Measurements from ENCODE around the gene CNPY4. TPM values are rescaled to one million over a fixed set of nuclear protein-coding genes. Genes with fewer than 3 reads are reported as not detected.
"Not testable (repeated sequence)": the region's sequence is repeated elsewhere in the genome, so short reads cannot be mapped to it uniquely, and the experiment has no call there.

Gene CNPY4
- total RNA-seq, 2 experiments from 2014 or later: 22.5 to 25.6 TPM

DNA sequence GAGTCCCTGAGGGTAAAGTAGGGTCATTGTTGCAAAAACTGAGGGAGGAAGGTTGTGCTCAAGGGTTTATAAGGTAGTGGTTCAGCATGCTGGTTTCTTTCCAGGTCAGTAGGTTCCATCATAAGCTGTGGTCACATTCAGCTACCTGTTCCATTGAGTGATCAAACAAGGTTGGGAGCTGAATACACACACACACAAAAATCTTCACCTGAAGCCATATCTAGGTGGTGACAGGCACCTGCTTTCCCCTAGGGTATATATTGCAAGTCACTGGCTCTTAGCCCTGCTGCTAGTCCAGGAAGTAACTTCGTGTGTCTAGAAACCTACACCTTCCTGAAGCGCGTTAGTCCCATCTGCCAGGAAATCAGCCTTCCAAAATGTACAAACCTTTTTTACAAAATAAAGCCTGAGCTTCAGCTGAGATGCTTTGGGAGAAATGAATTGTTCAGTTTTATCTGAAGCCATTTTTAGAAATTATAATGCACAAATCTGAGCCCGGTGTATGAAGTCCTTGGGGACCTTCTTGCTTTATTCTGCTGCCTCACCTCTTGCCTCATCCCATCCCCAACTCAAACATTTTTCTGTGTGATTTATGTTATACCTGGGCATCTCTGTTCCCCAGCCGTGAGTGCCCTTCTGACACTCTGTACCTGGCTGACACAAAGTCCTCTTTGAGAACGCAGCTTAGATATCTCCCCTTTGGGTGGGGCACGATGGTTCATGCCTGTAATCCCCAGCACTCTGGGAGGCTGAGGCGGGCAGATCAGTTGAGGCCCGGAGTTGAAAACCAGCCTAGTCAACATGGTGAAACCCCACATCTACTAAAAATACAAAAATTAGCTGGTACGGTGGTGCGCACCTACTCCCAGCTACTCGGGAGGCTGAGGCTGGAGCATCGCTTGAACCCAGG is 18.7 kb downstream of the CNPY4 start:
- Mint-ChIP-seq H3K27me3 (no peaks in the 10 kb centered on the region), H3K36me3 (ENCODE audit: low read depth) (no peaks in the 10 kb centered on the region), H3K9me3 (no peaks in the 10 kb centered on the region), H3K27ac (peak overlapping the region; percentile 26), H3K4me1 (ENCODE audit: low read depth) (peaks cover 13% of the 10 kb centered on the region), H3K4me3 (no peak overlapping the region)
- no peaks in the 10 kb centered on the region for H3K9me3 ChIP-seq (ENCODE audit: control insufficient read depth in 1 of 2, insufficient read depth in 1 of 2, low read length in 2 of 2)
- H3K4me1 ChIP-seq (ENCODE audit: insufficient read depth, low read length): peaks cover 8% of the 10 kb centered on the region
- ChIA-PET CTCF (interaction anchor here (0.7 to 1.2 kb wide), 2 partner anchors 8 to 23 kb away, joined by 3 read pairs; no protein-coding TSS in a partner anchor), POLR2A (interaction anchor here (0.9 to 2.0 kb wide), 4 partner anchors 10 to 34 kb away, joined by 3 to 12 read pairs (median 4); partner anchors contain the start of genes LAMTOR4 and MBLAC1)
- no peak overlapping the region for H3K27ac ChIP-seq (ENCODE audit: low read depth in 1 of 2, low read length in 2 of 2)
- no peaks in the 10 kb centered on the region for H3K36me3 ChIP-seq (ENCODE audit: insufficient read depth, low read length)
- TF ChIP-seq, protein P1, sequence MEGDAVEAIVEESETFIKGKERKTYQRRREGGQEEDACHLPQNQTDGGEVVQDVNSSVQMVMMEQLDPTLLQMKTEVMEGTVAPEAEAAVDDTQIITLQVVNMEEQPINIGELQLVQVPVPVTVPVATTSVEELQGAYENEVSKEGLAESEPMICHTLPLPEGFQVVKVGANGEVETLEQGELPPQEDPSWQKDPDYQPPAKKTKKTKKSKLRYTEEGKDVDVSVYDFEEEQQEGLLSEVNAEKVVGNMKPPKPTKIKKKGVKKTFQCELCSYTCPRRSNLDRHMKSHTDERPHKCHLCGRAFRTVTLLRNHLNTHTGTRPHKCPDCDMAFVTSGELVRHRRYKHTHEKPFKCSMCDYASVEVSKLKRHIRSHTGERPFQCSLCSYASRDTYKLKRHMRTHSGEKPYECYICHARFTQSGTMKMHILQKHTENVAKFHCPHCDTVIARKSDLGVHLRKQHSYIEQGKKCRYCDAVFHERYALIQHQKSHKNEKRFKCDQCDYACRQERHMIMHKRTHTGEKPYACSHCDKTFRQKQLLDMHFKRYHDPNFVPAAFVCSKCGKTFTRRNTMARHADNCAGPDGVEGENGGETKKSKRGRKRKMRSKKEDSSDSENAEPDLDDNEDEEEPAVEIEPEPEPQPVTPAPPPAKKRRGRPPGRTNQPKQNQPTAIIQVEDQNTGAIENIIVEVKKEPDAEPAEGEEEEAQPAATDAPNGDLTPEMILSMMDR (IDR thresholded peaks at IDR 0.05): no peak
- intact Hi-C loops (cut with DNase I, micrococcal nuclease): no loop called here
- ATAC-seq (ENCODE audit: poor library complexity) (peak; percentile 65), DNase-seq (peak in 1 of 14 experiments; percentile 36)
- no peak overlapping the region for H3K4me3 ChIP-seq (ENCODE audit: low read length)
- no peaks in the 10 kb centered on the region for H3K27me3 ChIP-seq (ENCODE audit: control insufficient read depth in 1 of 2, insufficient read depth in 2 of 2, low read length in 2 of 2)

DNA sequence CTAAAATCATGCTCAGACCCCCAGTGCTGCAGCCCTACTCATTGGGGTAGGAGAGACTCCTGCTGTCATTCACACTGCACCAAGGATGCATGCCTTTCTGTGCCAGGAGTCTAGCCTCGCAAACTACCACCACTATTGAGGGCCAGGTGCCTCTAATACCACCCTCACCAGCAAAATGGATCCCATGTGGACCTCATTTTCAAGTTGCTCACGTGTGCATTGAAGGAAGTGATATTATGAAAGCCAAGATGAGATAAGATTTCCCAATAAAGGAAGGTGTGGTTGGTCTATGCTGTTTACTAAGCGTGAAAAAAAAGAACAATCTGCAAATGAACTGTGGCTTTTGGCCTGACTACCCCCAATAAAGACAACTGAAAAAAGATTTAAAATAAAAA is 22.1 kb downstream of the CNPY4 start:
- ChIA-PET POLR2A (no interaction called here), CTCF (no interaction called here)
- no peak overlapping the region for H3K4me3 ChIP-seq (ENCODE audit: low read length)
- no peaks in the 10 kb centered on the region for H3K9me3 ChIP-seq (ENCODE audit: control insufficient read depth in 1 of 2, insufficient read depth in 1 of 2, low read length in 2 of 2)
- Mint-ChIP-seq H3K9me3 (no peaks in the 10 kb centered on the region), H3K4me3 (no peak overlapping the region), H3K36me3 (ENCODE audit: low read depth) (no peaks in the 10 kb centered on the region), H3K27me3 (no peaks in the 10 kb centered on the region), H3K27ac (no peak overlapping the region), H3K4me1 (ENCODE audit: low read depth) (peaks cover 14% of the 10 kb centered on the region)
- peaks cover 8% of the 10 kb centered on the region for H3K4me1 ChIP-seq (ENCODE audit: insufficient read depth, low read length)
- intact Hi-C loops (cut with DNase I, micrococcal nuclease): no loop called here
- no peak overlapping the region for H3K27ac ChIP-seq (ENCODE audit: low read depth in 1 of 2, low read length in 2 of 2)
- no peak for DNase-seq
- H3K36me3 ChIP-seq (ENCODE audit: insufficient read depth, low read length): no peaks in the 10 kb centered on the region
- TF ChIP-seq, protein P1 (IDR thresholded peaks at IDR 0.05): no peak
- H3K27me3 ChIP-seq (ENCODE audit: control insufficient read depth in 1 of 2, insufficient read depth in 2 of 2, low read length in 2 of 2): no peaks in the 10 kb centered on the region
- no peak for ATAC-seq (ENCODE audit: poor library complexity)

DNA sequence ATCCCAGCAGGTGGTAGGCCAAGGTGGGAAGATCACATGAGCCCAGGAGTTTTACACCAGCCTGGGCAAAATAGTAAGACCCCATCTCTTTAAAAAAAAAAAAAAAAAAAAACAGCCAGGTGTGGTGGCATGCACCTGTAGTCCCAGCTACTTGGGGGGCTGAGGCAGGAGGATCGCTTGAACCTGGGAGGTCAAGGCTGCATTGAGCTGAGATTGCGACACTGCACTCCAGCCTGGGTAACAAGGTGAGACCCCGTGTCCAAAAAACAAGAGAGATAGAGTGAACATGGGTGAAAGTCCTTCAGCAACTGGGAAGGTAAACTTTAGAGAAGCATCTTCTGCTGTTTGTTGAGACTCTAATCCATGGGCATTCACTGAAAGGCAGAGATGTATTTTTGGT is 23.0 kb downstream of the CNPY4 start:
- Mint-ChIP-seq H3K4me1 (ENCODE audit: low read depth) (peaks cover 14% of the 10 kb centered on the region), H3K9me3 (no peaks in the 10 kb centered on the region), H3K4me3 (no peak overlapping the region), H3K36me3 (ENCODE audit: low read depth) (no peaks in the 10 kb centered on the region), H3K27me3 (no peaks in the 10 kb centered on the region), H3K27ac (no peak overlapping the region)
- peaks cover 8% of the 10 kb centered on the region for H3K4me1 ChIP-seq (ENCODE audit: insufficient read depth, low read length)
- ChIA-PET POLR2A (no interaction called here), CTCF (interaction anchor here (0.7 kb wide), 1 partner anchor 165 kb away, joined by 3 read pairs; no protein-coding TSS in a partner anchor)
- no peaks in the 10 kb centered on the region for H3K9me3 ChIP-seq (ENCODE audit: control insufficient read depth in 1 of 2, insufficient read depth in 1 of 2, low read length in 2 of 2)
- ATAC-seq (ENCODE audit: poor library complexity): no peak
- H3K4me3 ChIP-seq (ENCODE audit: low read length): no peak overlapping the region
- no peaks in the 10 kb centered on the region for H3K27me3 ChIP-seq (ENCODE audit: control insufficient read depth in 1 of 2, insufficient read depth in 2 of 2, low read length in 2 of 2)
- H3K36me3 ChIP-seq (ENCODE audit: insufficient read depth, low read length): no peaks in the 10 kb centered on the region
- TF ChIP-seq, protein P1 (IDR thresholded peaks at IDR 0.05): no peak
- H3K27ac ChIP-seq (ENCODE audit: low read depth in 1 of 2, low read length in 2 of 2): no peak overlapping the region
- DNase-seq: no peak
- intact Hi-C loops (cut with DNase I, micrococcal nuclease): no loop called here

- peaks cover 20% of the 10 kb centered on the region for H3K36me3 Mint-ChIP-seq (ENCODE audit: low read depth)
- DNase-seq; H3K9me3 Mint-ChIP-seq; H3K36me3 ChIP-seq (ENCODE audit: insufficient read depth, low read length); H3K9me3 ChIP-seq (ENCODE audit: control insufficient read depth in 1 of 2, insufficient read depth in 1 of 2, low read length in 2 of 2); H3K27ac ChIP-seq (ENCODE audit: low read depth in 1 of 2, low read length in 2 of 2); ATAC-seq (ENCODE audit: poor library complexity); H3K4me3 Mint-ChIP-seq; CTCF ChIA-PET; intact Hi-C loops (cut with DNase I, micrococcal nuclease); H3K27me3 Mint-ChIP-seq; H3K27me3 ChIP-seq (ENCODE audit: control insufficient read depth in 1 of 2, insufficient read depth in 2 of 2, low read length in 2 of 2); H3K27ac Mint-ChIP-seq; H3K4me3 ChIP-seq (ENCODE audit: low read length): not testable (repeated sequence)
- peaks cover 25% of the 10 kb centered on the region for H3K4me1 ChIP-seq (ENCODE audit: insufficient read depth, low read length)
- POLR2A ChIA-PET: interaction anchor here (0.7 kb wide), 1 partner anchor 10 kb away, joined by 6 read pairs; no protein-coding TSS in a partner anchor
- H3K4me1 Mint-ChIP-seq (ENCODE audit: low read depth): peaks cover 24% of the 10 kb centered on the region
Observed at GRCh38 chr7:100146350-100146749, 26.9 kb downstream of the CNPY4 start.

Measured in CD4-positive, alpha-beta T cell (primary cell).